Dedifferentiated amniotic fluid mesenchymal stem cell (primary cell): Measurements from ENCODE around the gene ARID1B.

Experiments
- DNase-seq: peaks from one replicate; pipeline ENCODE4 v3.0.0-alpha.2; 2016; ENCODE audit errors: extremely low spot score

Gene ARID1B

GRCh38 chr6:156851454-156851921 is 74.3 kb downstream of the ARID1B start:
- no peak for DNase-seq

- no peak for DNase-seq
These were observed 75.1 kb downstream of the ARID1B start for GRCh38 chr6:156852147-156852857.

- DNase-seq = no peak
These were observed 75.7 kb downstream of the ARID1B start for GRCh38 chr6:156852858-156853216.

- DNase-seq = no peak
These were observed 76.6 kb downstream of the ARID1B start for GRCh38 chr6:156853733-156854132.

- DNase-seq = no peak
These were observed 77.4 kb downstream of the ARID1B start for GRCh38 chr6:156854466-156855161.

GRCh38 chr6:156857573-156857972 is 80.4 kb downstream of the ARID1B start:
- no peak for DNase-seq

GRCh38 chr6:156859686-156860085 is 82.5 kb downstream of the ARID1B start:
- no peak for DNase-seq

GRCh38 chr6:156862711-156863110 is 85.5 kb downstream of the ARID1B start:
- DNase-seq = no peak

GRCh38 chr6:156863504-156863903 is 86.3 kb downstream of the ARID1B start:
- no peak for DNase-seq

GRCh38 chr6:156864557-156864956 is 87.4 kb downstream of the ARID1B start:
- no peak for DNase-seq

- DNase-seq = no peak
These were observed 87.9 kb downstream of the ARID1B start for GRCh38 chr6:156865019-156865629.

- no peak for DNase-seq
These were observed 89.2 kb downstream of the ARID1B start for GRCh38 chr6:156866220-156867015.

GRCh38 chr6:156867121-156867520 is 89.9 kb downstream of the ARID1B start:
- DNase-seq = no peak

- no peak for DNase-seq
These were observed 91.2 kb downstream of the ARID1B start for GRCh38 chr6:156868385-156868784.

GRCh38 chr6:156869980-156870398 is 92.8 kb downstream of the ARID1B start:
- no peak for DNase-seq

GRCh38 chr6:156870924-156871539 is 93.9 kb downstream of the ARID1B start:
- no peak for DNase-seq

- DNase-seq = no peak
These were observed 95.7 kb downstream of the ARID1B start for GRCh38 chr6:156872903-156873302.

GRCh38 chr6:156873654-156874380 is 96.6 kb downstream of the ARID1B start:
- no peak for DNase-seq

GRCh38 chr6:156875062-156875461 is 97.9 kb downstream of the ARID1B start:
- DNase-seq = no peak

GRCh38 chr6:156876302-156876701 is 99.1 kb downstream of the ARID1B start:
- DNase-seq = no peak
